Fibroblast of peridontal ligament (primary cell): ENCODE measurements around the gene MYT1.

Experiments used
- DNase-seq: peaks from one replicate; pipeline ENCODE4 v3.0.0-alpha.2; 2010; ENCODE audit errors: extremely low read depth

The MYT1 gene

GRCh38 chr20:64244870-64245603 is 80.8 kb downstream of the MYT1 start:
- DNase-seq = no peak

- no peak for DNase-seq
Observed at GRCh38 chr20:64245746-64246595, 81.7 kb downstream of the MYT1 start.

- DNase-seq = no peak
Observed at GRCh38 chr20:64246616-64247306, 82.5 kb downstream of the MYT1 start.

- no peak for DNase-seq
Observed at GRCh38 chr20:64247307-64247618, 83.0 kb downstream of the MYT1 start.

- DNase-seq = no peak
Observed at GRCh38 chr20:64247970-64248841, 84.0 kb downstream of the MYT1 start.

GRCh38 chr20:64250027-64250426 is 85.8 kb downstream of the MYT1 start:
- DNase-seq = no peak

- DNase-seq = no peak
Observed at GRCh38 chr20:64253000-64253383, 88.7 kb downstream of the MYT1 start.

GRCh38 chr20:64253443-64253842 is 89.2 kb downstream of the MYT1 start:
- no peak for DNase-seq

- no peak for DNase-seq
Observed at GRCh38 chr20:64254156-64254555, 89.9 kb downstream of the MYT1 start.

- peak; percentile 20 for DNase-seq
Observed at GRCh38 chr20:64254571-64255360, 90.5 kb downstream of the MYT1 start.

- peak; percentile 59 for DNase-seq
Observed at GRCh38 chr20:64255361-64256281, 91.4 kb downstream of the MYT1 start, which contains the start of gene PCMTD2. TSS of gene PCMTD2 (plus strand) at chr20:64255748. CDS start at chr20:64259966, 4,218 bp downstream.

- no peak for DNase-seq
Observed at GRCh38 chr20:64256282-64256935, 92.2 kb downstream of the MYT1 start.

GRCh38 chr20:64257107-64257757 is 93.0 kb downstream of the MYT1 start:
- no peak for DNase-seq

GRCh38 chr20:64258071-64258823 is 94.0 kb downstream of the MYT1 start:
- no peak for DNase-seq

GRCh38 chr20:64260239-64260638 is 96.0 kb downstream of the MYT1 start:
- DNase-seq = no peak

- peak; percentile 72 for DNase-seq
Observed at GRCh38 chr20:64261138-64261537, 96.9 kb downstream of the MYT1 start.

GRCh38 chr20:64264091-64264490 is 99.8 kb downstream of the MYT1 start:
- no peak for DNase-seq

- no peak for DNase-seq
Observed at GRCh38 chr20:64265201-64265600, 100.9 kb downstream of the MYT1 start.
